ENCODE measurements around the gene SSH2. TPM values are rescaled to one million over a fixed set of nuclear protein-coding genes. Genes with fewer than 3 reads are reported as not detected.

SSH2 gene
- total RNA-seq, 2 experiments from 2014 or later, result 74.5 to 77.0 TPM

GRCh38 chr17:29833801-29834200 is 96.2 kb downstream of the SSH2 start:
- H3K36me3 Mint-ChIP-seq, result peaks cover 3% of the 10 kb centered on the region
- no peak overlapping the region for H3K27ac Mint-ChIP-seq

GRCh38 chr17:29828676-29829284 is 101.2 kb downstream of the SSH2 start:
- no peaks in the 10 kb centered on the region for H3K27me3 Mint-ChIP-seq
- H3K27ac Mint-ChIP-seq, result no peak overlapping the region
- H3K9me3 Mint-ChIP-seq, result no peaks in the 10 kb centered on the region
- no peak overlapping the region for H3K4me3 Mint-ChIP-seq
- ATAC-seq (ENCODE audit: low read depth), result no peak
- POLR2A ChIA-PET, result no interaction called here
- peaks cover 5% of the 10 kb centered on the region for H3K36me3 Mint-ChIP-seq
- DNase-seq, result no peak
- H3K4me1 Mint-ChIP-seq, result peaks cover 14% of the 10 kb centered on the region

More at GRCh38 chr17:29833801-29834200, 96.2 kb downstream of the SSH2 start:
- Mint-ChIP-seq H3K4me3 (no peak overlapping the region), H3K9me3 (no peaks in the 10 kb centered on the region), H3K27me3 (no peaks in the 10 kb centered on the region), H3K4me1 (peaks cover 4% of the 10 kb centered on the region)
- ATAC-seq (ENCODE audit: low read depth) (no peak), DNase-seq (no peak)
- POLR2A ChIA-PET, result no interaction called here

GRCh38 chr17:29827179-29827578 is 102.8 kb downstream of the SSH2 start:
- Mint-ChIP-seq H3K27ac (no peak overlapping the region), H3K4me1 (peaks cover 14% of the 10 kb centered on the region), H3K36me3 (peaks cover 2% of the 10 kb centered on the region), H3K4me3 (no peak overlapping the region), H3K27me3 (no peaks in the 10 kb centered on the region), H3K9me3 (no peaks in the 10 kb centered on the region)
- POLR2A ChIA-PET, result no interaction called here
- DNase-seq (no peak), ATAC-seq (ENCODE audit: low read depth) (no peak)

GRCh38 chr17:29826114-29826692 is 103.8 kb downstream of the SSH2 start:
- no peak for ATAC-seq (ENCODE audit: low read depth)
- H3K4me1 Mint-ChIP-seq, result peaks cover 14% of the 10 kb centered on the region
- no peak for DNase-seq
- H3K27ac Mint-ChIP-seq, result no peak overlapping the region
- H3K9me3 Mint-ChIP-seq, result no peaks in the 10 kb centered on the region
- POLR2A ChIA-PET, result no interaction called here
- no peaks in the 10 kb centered on the region for H3K27me3 Mint-ChIP-seq
- peaks cover 2% of the 10 kb centered on the region for H3K36me3 Mint-ChIP-seq
- no peak overlapping the region for H3K4me3 Mint-ChIP-seq

- no peaks in the 10 kb centered on the region for H3K27me3 Mint-ChIP-seq
- POLR2A ChIA-PET, result no interaction called here
- no peak overlapping the region for H3K4me3 Mint-ChIP-seq
- H3K9me3 Mint-ChIP-seq, result no peaks in the 10 kb centered on the region
- H3K36me3 Mint-ChIP-seq, result peaks cover 2% of the 10 kb centered on the region
- peaks cover 12% of the 10 kb centered on the region for H3K4me1 Mint-ChIP-seq
- no peak overlapping the region for H3K27ac Mint-ChIP-seq
- no peak for DNase-seq
- ATAC-seq (ENCODE audit: low read depth), result no peak
These were observed 104.4 kb downstream of the SSH2 start for GRCh38 chr17:29825604-29826003.

GRCh38 chr17:29821897-29822296 is 108.1 kb downstream of the SSH2 start:
- Mint-ChIP-seq H3K9me3 (no peaks in the 10 kb centered on the region), H3K27ac (no peak overlapping the region), H3K4me1 (peaks cover 5% of the 10 kb centered on the region), H3K4me3 (no peak overlapping the region), H3K36me3 (peaks cover 2% of the 10 kb centered on the region), H3K27me3 (no peaks in the 10 kb centered on the region)
- ATAC-seq (ENCODE audit: low read depth) (no peak), DNase-seq (no peak)
- POLR2A ChIA-PET, result no interaction called here

GRCh38 chr17:29820425-29820824 is 109.6 kb downstream of the SSH2 start:
- H3K9me3 Mint-ChIP-seq, result no peaks in the 10 kb centered on the region
- ATAC-seq (ENCODE audit: low read depth), result no peak
- POLR2A ChIA-PET, result no interaction called here
- H3K4me1 Mint-ChIP-seq, result peaks cover 4% of the 10 kb centered on the region
- DNase-seq, result no peak
- H3K4me3 Mint-ChIP-seq, result no peak overlapping the region
- H3K27me3 Mint-ChIP-seq, result no peaks in the 10 kb centered on the region
- H3K27ac Mint-ChIP-seq, result no peak overlapping the region
- H3K36me3 Mint-ChIP-seq, result peaks cover 1% of the 10 kb centered on the region

GRCh38 chr17:29807520-29808361 is 122.3 kb downstream of the SSH2 start:
- Mint-ChIP-seq H3K36me3 (no peaks in the 10 kb centered on the region), H3K27ac (no peak overlapping the region), H3K4me3 (no peak overlapping the region), H3K27me3 (no peaks in the 10 kb centered on the region), H3K9me3 (no peaks in the 10 kb centered on the region), H3K4me1 (peaks cover 16% of the 10 kb centered on the region)
- POLR2A ChIA-PET, result interaction anchor here (0.5 to 5.3 kb wide), 4 partner anchors 101 to 383 kb away, joined by 3 to 42 read pairs (median 4); partner anchors contain the start of gene SSH2
- DNase-seq (peak; percentile 50), ATAC-seq (ENCODE audit: low read depth) (peak; percentile 63)

- Mint-ChIP-seq H3K4me1 (no peaks in the 10 kb centered on the region), H3K27me3 (no peaks in the 10 kb centered on the region), H3K27ac (no peak overlapping the region), H3K4me3 (no peak overlapping the region), H3K9me3 (no peaks in the 10 kb centered on the region), H3K36me3 (peaks cover 2% of the 10 kb centered on the region)
- ATAC-seq (ENCODE audit: low read depth) (no peak), DNase-seq (no peak)
- POLR2A ChIA-PET, result no interaction called here
These were observed 127.8 kb downstream of the SSH2 start for GRCh38 chr17:29802246-29802645.

- ATAC-seq (ENCODE audit: low read depth) (no peak), DNase-seq (no peak)
- no peaks in the 10 kb centered on the region for H3K27me3 Mint-ChIP-seq
- peaks cover 2% of the 10 kb centered on the region for H3K36me3 Mint-ChIP-seq
- no peak overlapping the region for H3K27ac Mint-ChIP-seq
- POLR2A ChIA-PET, result interaction anchor here (0.7 kb wide), 1 partner anchor 37 kb away, joined by 3 read pairs; no protein-coding TSS in a partner anchor
- H3K4me3 Mint-ChIP-seq, result no peak overlapping the region
- H3K9me3 Mint-ChIP-seq, result no peaks in the 10 kb centered on the region
- no peaks in the 10 kb centered on the region for H3K4me1 Mint-ChIP-seq
These were observed 129.6 kb downstream of the SSH2 start for GRCh38 chr17:29800457-29800856.

- ATAC-seq (ENCODE audit: low read depth), result no peak
- DNase-seq, result no peak
- POLR2A ChIA-PET, result no interaction called here
- H3K4me3 Mint-ChIP-seq, result no peak overlapping the region
- no peak overlapping the region for H3K27ac Mint-ChIP-seq
- H3K9me3 Mint-ChIP-seq, result no peaks in the 10 kb centered on the region
- peaks cover 2% of the 10 kb centered on the region for H3K36me3 Mint-ChIP-seq
- H3K27me3 Mint-ChIP-seq, result no peaks in the 10 kb centered on the region
- H3K4me1 Mint-ChIP-seq, result no peaks in the 10 kb centered on the region
These were observed 133.4 kb downstream of the SSH2 start for GRCh38 chr17:29796652-29797051.

- H3K36me3 Mint-ChIP-seq, result peaks cover 4% of the 10 kb centered on the region
- no peak for ATAC-seq (ENCODE audit: low read depth)
- POLR2A ChIA-PET, result no interaction called here
- no peaks in the 10 kb centered on the region for H3K27me3 Mint-ChIP-seq
- no peak for DNase-seq
- H3K9me3 Mint-ChIP-seq, result no peaks in the 10 kb centered on the region
- H3K4me3 Mint-ChIP-seq, result no peak overlapping the region
- H3K4me1 Mint-ChIP-seq, result peaks cover 3% of the 10 kb centered on the region
- no peak overlapping the region for H3K27ac Mint-ChIP-seq
These were observed 136.5 kb downstream of the SSH2 start for GRCh38 chr17:29793501-29793900.

GRCh38 chr17:29791336-29792080 is 138.5 kb downstream of the SSH2 start:
- H3K4me1 Mint-ChIP-seq, result peaks cover 3% of the 10 kb centered on the region
- H3K4me3 Mint-ChIP-seq, result no peak overlapping the region
- H3K9me3 Mint-ChIP-seq, result no peaks in the 10 kb centered on the region
- peaks cover 4% of the 10 kb centered on the region for H3K36me3 Mint-ChIP-seq
- DNase-seq, result no peak
- H3K27ac Mint-ChIP-seq, result no peak overlapping the region
- ATAC-seq (ENCODE audit: low read depth), result no peak
- no peaks in the 10 kb centered on the region for H3K27me3 Mint-ChIP-seq
- POLR2A ChIA-PET, result interaction anchor here (0.7 kb wide), 1 partner anchor 37 kb away, joined by 4 read pairs; no protein-coding TSS in a partner anchor

Measured in activated naive CD8-positive, alpha-beta T cell treated with anti-CD3 and anti-CD28 coated beads, Interleukin-2, amount 10 ng/mL, durations not matched to agents 7 days and 5 days (primary cell).